ENCODE measurements around the gene FSTL5.

The FSTL5 gene

GRCh38 chr4:161457311-161457710, 706.5 kb downstream of the FSTL5 start:
- H3F3A ChIP-seq (ENCODE audit: insufficient read depth, low read length), result no peaks in the 10 kb centered on the region
- no peaks in the 10 kb centered on the region for H3K79me2 ChIP-seq (ENCODE audit: low read length)
- no peaks in the 10 kb centered on the region for H3K4me1 ChIP-seq (ENCODE audit: low read length)
- no peaks in the 10 kb centered on the region for H3K9me2 ChIP-seq (replicated peaks; ENCODE audit: insufficient read depth, low read length)
- no peak overlapping the region for H3K27ac ChIP-seq (ENCODE audit: low read length)
- no peak overlapping the region for H3K9ac ChIP-seq (ENCODE audit: low read length)
- H3K9me3 ChIP-seq (replicated peaks; ENCODE audit: insufficient read depth, low read length), result no peaks in the 10 kb centered on the region
- H3K36me3 ChIP-seq (replicated peaks; ENCODE audit: insufficient read depth, low read length), result no peaks in the 10 kb centered on the region
- no peak for TF ChIP-seq EZH2phosphoT487 (IDR thresholded peaks at IDR 0.05; ENCODE audit: low read length)
- TF ChIP-seq CTCF (IDR thresholded peaks at IDR 0.05; ENCODE audit: low read length), result no peak
- no peak for TF ChIP-seq EZH2 (optimal IDR thresholded peaks at IDR 0.05; ENCODE audit: low read depth, low read length)
- no peak overlapping the region for H3K4me3 ChIP-seq (ENCODE audit: low read length)
- H4K20me1 ChIP-seq (ENCODE audit: insufficient read depth, low read length), result no peaks in the 10 kb centered on the region
- H3K4me2 ChIP-seq (ENCODE audit: low read depth, low read length), result no peak overlapping the region
- H2AFZ ChIP-seq (ENCODE audit: low read length), result no peak overlapping the region
- DNase-seq, result no peak
- H3K27me3 ChIP-seq (replicated peaks; ENCODE audit: insufficient read depth, low read length), result no peaks in the 10 kb centered on the region

- TF ChIP-seq EZH2phosphoT487 (IDR thresholded peaks at IDR 0.05; ENCODE audit: low read length), result no peak
- no peak for TF ChIP-seq CTCF (IDR thresholded peaks at IDR 0.05; ENCODE audit: low read length)
- no peak for TF ChIP-seq EZH2 (optimal IDR thresholded peaks at IDR 0.05; ENCODE audit: low read depth, low read length)
- no peaks in the 10 kb centered on the region for H3F3A ChIP-seq (ENCODE audit: insufficient read depth, low read length)
Measured at GRCh38 chr4:161454860-161455259, 708.9 kb downstream of the FSTL5 start.

GRCh38 chr4:161448550-161449180, 715.1 kb downstream of the FSTL5 start:
- Histone ChIP-seq H2AFZ (ENCODE audit: low read length) (no peak overlapping the region), H3K4me2 (ENCODE audit: low read depth, low read length) (no peak overlapping the region), H3K36me3 (replicated peaks; ENCODE audit: insufficient read depth, low read length) (no peaks in the 10 kb centered on the region), H3K27ac (ENCODE audit: low read length) (no peak overlapping the region), H3K79me2 (ENCODE audit: low read length) (no peaks in the 10 kb centered on the region), H3K27me3 (replicated peaks; ENCODE audit: insufficient read depth, low read length) (no peaks in the 10 kb centered on the region), H3K9me3 (replicated peaks; ENCODE audit: insufficient read depth, low read length) (no peaks in the 10 kb centered on the region), H3K9ac (ENCODE audit: low read length) (no peak overlapping the region), H4K20me1 (ENCODE audit: insufficient read depth, low read length) (no peaks in the 10 kb centered on the region), H3K9me2 (replicated peaks; ENCODE audit: insufficient read depth, low read length) (no peaks in the 10 kb centered on the region), H3K4me3 (ENCODE audit: low read length) (no peak overlapping the region), H3K4me1 (ENCODE audit: low read length) (no peaks in the 10 kb centered on the region), H3F3A (ENCODE audit: insufficient read depth, low read length) (no peaks in the 10 kb centered on the region)
- DNase-seq, result no peak
- TF ChIP-seq CTCF (IDR thresholded peaks at IDR 0.05; ENCODE audit: low read length) (no peak), EZH2 (optimal IDR thresholded peaks at IDR 0.05; ENCODE audit: low read depth, low read length) (no peak)

More at GRCh38 chr4:161454860-161455259, 708.9 kb downstream of the FSTL5 start:
- Histone ChIP-seq H3K79me2 (ENCODE audit: low read length) (no peaks in the 10 kb centered on the region), H3K9me3 (replicated peaks; ENCODE audit: insufficient read depth, low read length) (no peaks in the 10 kb centered on the region), H3K4me3 (ENCODE audit: low read length) (no peak overlapping the region), H4K20me1 (ENCODE audit: insufficient read depth, low read length) (no peaks in the 10 kb centered on the region), H2AFZ (ENCODE audit: low read length) (no peak overlapping the region), H3K9ac (ENCODE audit: low read length) (no peak overlapping the region), H3K4me1 (ENCODE audit: low read length) (no peaks in the 10 kb centered on the region), H3K4me2 (ENCODE audit: low read depth, low read length) (no peak overlapping the region), H3K27me3 (replicated peaks; ENCODE audit: insufficient read depth, low read length) (no peaks in the 10 kb centered on the region), H3K36me3 (replicated peaks; ENCODE audit: insufficient read depth, low read length) (no peaks in the 10 kb centered on the region), H3K9me2 (replicated peaks; ENCODE audit: insufficient read depth, low read length) (no peaks in the 10 kb centered on the region), H3K27ac (ENCODE audit: low read length) (no peak overlapping the region)
- no peak for DNase-seq
